NB4 (cell line): ENCODE measurements around the gene KLRC4.

Experiments
- TF ChIP-seq, protein P1 (sequence below): IDR thresholded peaks from one replicate; pipeline ENCODE4 v1.5.1; 2012; ENCODE audit warnings: low read depth, low read length
- TF ChIP-seq, protein P2 (sequence below): IDR thresholded peaks from 2 replicates; pipeline ENCODE4 v1.6.1; 2011; ENCODE audit warnings: low read depth, low read length

DNA sequence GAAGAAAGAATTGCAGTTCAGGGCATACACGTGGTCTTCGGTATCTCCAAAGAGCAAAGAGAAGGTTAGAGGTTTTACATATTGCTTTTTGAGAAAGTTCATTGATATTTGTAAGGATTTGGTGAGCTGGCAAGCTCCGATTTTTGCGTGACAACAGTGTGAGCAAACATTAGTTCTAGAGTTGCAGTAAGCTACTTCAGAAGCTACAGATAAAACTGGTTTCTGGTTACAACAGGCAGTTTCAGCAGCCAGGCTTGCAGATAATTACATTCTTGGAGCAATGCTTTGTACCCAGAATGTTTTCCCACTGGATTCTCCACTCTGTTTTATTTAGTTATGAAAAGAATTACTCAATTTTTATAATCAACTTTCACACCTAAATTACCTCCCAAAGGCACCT is 47.9 kb downstream of the KLRC4 start:
- TF ChIP-seq, protein P1, sequence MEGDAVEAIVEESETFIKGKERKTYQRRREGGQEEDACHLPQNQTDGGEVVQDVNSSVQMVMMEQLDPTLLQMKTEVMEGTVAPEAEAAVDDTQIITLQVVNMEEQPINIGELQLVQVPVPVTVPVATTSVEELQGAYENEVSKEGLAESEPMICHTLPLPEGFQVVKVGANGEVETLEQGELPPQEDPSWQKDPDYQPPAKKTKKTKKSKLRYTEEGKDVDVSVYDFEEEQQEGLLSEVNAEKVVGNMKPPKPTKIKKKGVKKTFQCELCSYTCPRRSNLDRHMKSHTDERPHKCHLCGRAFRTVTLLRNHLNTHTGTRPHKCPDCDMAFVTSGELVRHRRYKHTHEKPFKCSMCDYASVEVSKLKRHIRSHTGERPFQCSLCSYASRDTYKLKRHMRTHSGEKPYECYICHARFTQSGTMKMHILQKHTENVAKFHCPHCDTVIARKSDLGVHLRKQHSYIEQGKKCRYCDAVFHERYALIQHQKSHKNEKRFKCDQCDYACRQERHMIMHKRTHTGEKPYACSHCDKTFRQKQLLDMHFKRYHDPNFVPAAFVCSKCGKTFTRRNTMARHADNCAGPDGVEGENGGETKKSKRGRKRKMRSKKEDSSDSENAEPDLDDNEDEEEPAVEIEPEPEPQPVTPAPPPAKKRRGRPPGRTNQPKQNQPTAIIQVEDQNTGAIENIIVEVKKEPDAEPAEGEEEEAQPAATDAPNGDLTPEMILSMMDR: no peak
- TF ChIP-seq, protein P2, sequence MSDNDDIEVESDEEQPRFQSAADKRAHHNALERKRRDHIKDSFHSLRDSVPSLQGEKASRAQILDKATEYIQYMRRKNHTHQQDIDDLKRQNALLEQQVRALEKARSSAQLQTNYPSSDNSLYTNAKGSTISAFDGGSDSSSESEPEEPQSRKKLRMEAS: no peak
